Stomach (tissue), 9 donors: ENCODE results near the gene ABCA3. TPM values are rescaled to one million over a fixed set of nuclear protein-coding genes. Genes with fewer than 3 reads are reported as not detected.

Experiments used
- DNase-seq, 2 donors: peaks; one replicate each; pipeline versions ENCODE4 v3.0.0 to v3.0.0-alpha.2; 2013 to 2019
- H3K27ac ChIP-seq, 5 donors: fragments of 200-600 bp in 4 of 5; sonication (generic) in 4 of 5; one replicate each; pipeline ENCODE4 v1.5.1; 2013 to 2019; ENCODE audit warnings: mild to moderate bottlenecking in 1 of 5, moderate library complexity in 1 of 5
- H3K27me3 ChIP-seq, 3 donors: fragments of 200-600 bp; sonication (generic); one replicate each; pipeline ENCODE4 v1.5.1; 2017 to 2019; ENCODE audit warnings: mixed run types in 1 of 3
- H3K36me3 ChIP-seq, 4 donors: fragments of 200-600 bp; sonication (generic); 1 replicate in 3 of 4; 2 replicates in 1 of 4; pipeline ENCODE4 v1.5.1; 2016 to 2019
- H3K4me1 ChIP-seq, 4 donors: fragments of 200-600 bp; sonication (generic); one replicate each; pipeline ENCODE4 v1.5.1; 2016 to 2019
- H3K4me3 ChIP-seq, 4 donors: fragments of 200-600 bp; sonication (generic) in 3 of 4; one replicate each; pipeline ENCODE4 v1.5.1; 2016 to 2019; ENCODE audit warnings: mild to moderate bottlenecking in 1 of 4
- H3K9me3 ChIP-seq, 4 donors: fragments of 200-600 bp; sonication (generic); one replicate each; pipeline ENCODE4 v1.5.1; 2016 to 2019
- EP300 ChIP-seq: sonication (generic); formaldehyde crosslinking; IDR thresholded peaks from one replicate; pipeline ENCODE4 v1.6.1; 2017; ENCODE audit warnings: antibody characterized with exemption
- POLR2A ChIP-seq, 4 donors: fragments of 450-650 bp; IDR thresholded peaks; one replicate each; pipeline ENCODE4 v1.6.1; 2016; ENCODE audit warnings: antibody characterized with exemption in 4 of 4, control low read depth in 2 of 4, mild to moderate bottlenecking in 1 of 4, moderate library complexity in 1 of 4
- POLR2AphosphoS5 ChIP-seq, 3 donors: sonication (generic); formaldehyde crosslinking; IDR thresholded peaks; one replicate each; pipeline ENCODE4 v1.6.1; 2016; ENCODE audit warnings: antibody characterized with exemption in 3 of 3
- WGBS, 5 donors: extraction: QIAGEN DNeasy Blood & Tissue Kit in 3 of 5; methylation state at CpG; one replicate each; pipeline versions ENCODE4 v1.1.5 to v1.1.7; 2013 to 2018; 5-methylcytosine and 5-hydroxymethylcytosine counted together
- intact Hi-C: fragments of 100-400 bp; cut with DNase I; formaldehyde crosslinking; loops from one replicate; pipeline ENCODE4 v1.15.1; 2023; ENCODE audit warnings: low total_unique reads
- polyA plus RNA-seq, 3 donors: library from polyadenylated mRNA; stranded (reverse); fragments of 200-250 nt; gene quantifications; one replicate each; pipeline ENCODE4 v1.2.3, GENCODE V29; 2013
- total RNA-seq, 5 donors: library from RNA; depleted of rRNA; stranded (reverse); fragments of >200 nt; gene quantifications; one replicate each; pipeline versions ENCODE4 v1.1.0 to v1.2.3, GENCODE V29; 2014 to 2016
- TF ChIP-seq, protein P1 (sequence below), 7 experiments: fragments of 450-650 bp in 4 of 7; fragments of 200-600 bp in 3 of 7; sonication (generic) in 3 of 7; IDR thresholded peaks; one replicate each; pipeline ENCODE4 v1.5.1; 2016 to 2019; ENCODE audit warnings: antibody characterized with exemption in 7 of 7, control low read depth in 2 of 7, mild to moderate bottlenecking in 1 of 7
- donor health status: healthy with polysubstance abuse.
- donor health status: Bipolar disorder and iron deficiency.
- donor health status: healthy.

Gene ABCA3
- total and polyA plus RNA-seq, 8 donors, result 0.61 to 39.3 (median 3.9) TPM

DNA sequence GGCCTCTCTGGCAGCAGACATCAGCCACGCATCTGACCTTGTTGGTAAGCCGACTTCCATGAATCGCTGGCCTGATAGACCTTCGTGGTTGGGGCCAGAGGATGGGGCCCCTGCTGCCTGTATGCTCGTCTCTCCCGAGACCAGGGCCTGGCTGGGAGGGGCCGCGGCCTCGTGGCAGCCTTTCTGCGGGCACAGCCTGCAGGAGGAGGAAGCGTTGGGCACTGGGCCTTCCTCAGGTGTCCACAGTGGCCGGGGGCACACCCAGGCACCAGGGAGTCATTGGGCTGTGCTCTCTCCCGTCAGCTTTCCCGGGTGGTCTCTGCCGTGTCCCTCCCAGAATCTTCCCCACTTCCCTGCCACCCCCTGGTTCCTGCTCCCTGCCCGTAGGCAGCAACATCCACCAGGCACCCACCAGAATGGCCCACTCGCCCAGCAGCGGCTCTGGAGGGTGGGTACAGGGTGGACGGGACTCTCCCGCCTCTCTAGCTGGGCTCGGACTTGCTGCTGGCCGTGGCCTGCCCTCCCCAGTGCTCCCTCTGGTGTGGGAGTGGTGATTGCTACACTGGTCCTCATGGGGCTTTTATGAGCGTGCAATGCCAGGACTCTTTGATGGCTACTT, 110.8 kb downstream of the ABCA3 start:
- Histone ChIP-seq H3K4me3 (no peak overlapping the region), H3K27me3 (peaks cover 0 to 7% (median 0%) of the 10 kb centered on the region in 3 donors), H3K9me3 (no peaks in the 10 kb centered on the region), H3K27ac (no peak overlapping the region), H3K4me1 (peaks cover 16 to 30% (median 27%) of the 10 kb centered on the region in 4 donors), H3K36me3 (peaks cover 67 to 85% (median 79%) of the 10 kb centered on the region in 4 donors)
- 84 to 94% (median 92%) methylated on average over 8 to 23 of the region's 23 CpGs for WGBS, 5 donors
- no peak for TF ChIP-seq POLR2A (IDR thresholded peaks at IDR 0.05)
- no peak for TF ChIP-seq POLR2AphosphoS5 (IDR thresholded peaks at IDR 0.05)
- TF ChIP-seq, protein P1, sequence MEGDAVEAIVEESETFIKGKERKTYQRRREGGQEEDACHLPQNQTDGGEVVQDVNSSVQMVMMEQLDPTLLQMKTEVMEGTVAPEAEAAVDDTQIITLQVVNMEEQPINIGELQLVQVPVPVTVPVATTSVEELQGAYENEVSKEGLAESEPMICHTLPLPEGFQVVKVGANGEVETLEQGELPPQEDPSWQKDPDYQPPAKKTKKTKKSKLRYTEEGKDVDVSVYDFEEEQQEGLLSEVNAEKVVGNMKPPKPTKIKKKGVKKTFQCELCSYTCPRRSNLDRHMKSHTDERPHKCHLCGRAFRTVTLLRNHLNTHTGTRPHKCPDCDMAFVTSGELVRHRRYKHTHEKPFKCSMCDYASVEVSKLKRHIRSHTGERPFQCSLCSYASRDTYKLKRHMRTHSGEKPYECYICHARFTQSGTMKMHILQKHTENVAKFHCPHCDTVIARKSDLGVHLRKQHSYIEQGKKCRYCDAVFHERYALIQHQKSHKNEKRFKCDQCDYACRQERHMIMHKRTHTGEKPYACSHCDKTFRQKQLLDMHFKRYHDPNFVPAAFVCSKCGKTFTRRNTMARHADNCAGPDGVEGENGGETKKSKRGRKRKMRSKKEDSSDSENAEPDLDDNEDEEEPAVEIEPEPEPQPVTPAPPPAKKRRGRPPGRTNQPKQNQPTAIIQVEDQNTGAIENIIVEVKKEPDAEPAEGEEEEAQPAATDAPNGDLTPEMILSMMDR (IDR thresholded peaks at IDR 0.05), result no peak
- no peak for TF ChIP-seq EP300
- DNase-seq, result no peak
- intact Hi-C loops, result no loop called here

DNA sequence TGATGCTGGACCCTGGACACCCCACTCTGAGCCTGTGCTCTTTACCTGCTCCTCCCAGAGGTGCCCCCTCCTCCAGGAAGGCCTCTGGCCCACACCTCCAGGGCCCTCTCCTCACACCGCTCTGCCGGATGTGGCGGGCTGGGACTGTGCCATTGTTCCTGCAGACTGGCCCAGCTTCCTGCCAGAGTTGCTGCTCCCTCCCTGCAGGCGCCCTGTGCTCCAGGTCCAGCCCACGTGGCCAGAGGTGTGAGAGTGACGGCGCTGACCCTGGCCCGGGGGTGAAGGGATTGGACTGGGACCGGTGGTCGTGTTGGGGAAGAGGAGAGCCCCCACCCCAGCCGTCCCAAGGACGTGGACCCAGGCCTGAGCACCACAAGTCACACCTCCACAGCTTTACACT, 111.4 kb downstream of the ABCA3 start:
- peaks cover 0 to 3% (median 0%) of the 10 kb centered on the region in 3 donors for H3K27me3 ChIP-seq
- peaks cover 60 to 78% (median 72%) of the 10 kb centered on the region in 4 donors for H3K36me3 ChIP-seq
- H3K27ac ChIP-seq, result no peak overlapping the region
- 88 to 94% (median 91%) methylated on average over 9 to 12 of the region's 12 CpGs for WGBS, 5 donors
- peaks cover 23 to 37% (median 33%) of the 10 kb centered on the region in 4 donors for H3K4me1 ChIP-seq
- DNase-seq, result no peak
- TF ChIP-seq POLR2AphosphoS5 (IDR thresholded peaks at IDR 0.05), result no peak
- TF ChIP-seq, protein P1 (IDR thresholded peaks at IDR 0.05), result no peak
- no peak for TF ChIP-seq EP300
- TF ChIP-seq POLR2A (IDR thresholded peaks at IDR 0.05), result no peak
- no peak overlapping the region for H3K4me3 ChIP-seq
- H3K9me3 ChIP-seq, result no peaks in the 10 kb centered on the region
- intact Hi-C loops, result no loop called here

GRCh38 chr16:2228161-2228824, 112.2 kb downstream of the ABCA3 start:
- Histone ChIP-seq H3K9me3 (no peaks in the 10 kb centered on the region), H3K36me3 (peaks cover 52 to 70% (median 64%) of the 10 kb centered on the region in 4 donors), H3K27ac (no peak overlapping the region), H3K4me1 (peaks cover 26 to 39% (median 35%) of the 10 kb centered on the region in 4 donors), H3K27me3 (no peaks in the 10 kb centered on the region), H3K4me3 (no peak overlapping the region)
- WGBS, 5 donors, result 87 to 92% (median 89%) methylated on average over 6 to 25 of the region's 25 CpGs
- intact Hi-C loops, result no loop called here
- DNase-seq, result no peak
- TF ChIP-seq POLR2A (IDR thresholded peaks at IDR 0.05) (no peak), EP300 (no peak), POLR2AphosphoS5 (IDR thresholded peaks at IDR 0.05) (no peak)
- TF ChIP-seq, protein P1 (IDR thresholded peaks at IDR 0.05), result no peak

DNA sequence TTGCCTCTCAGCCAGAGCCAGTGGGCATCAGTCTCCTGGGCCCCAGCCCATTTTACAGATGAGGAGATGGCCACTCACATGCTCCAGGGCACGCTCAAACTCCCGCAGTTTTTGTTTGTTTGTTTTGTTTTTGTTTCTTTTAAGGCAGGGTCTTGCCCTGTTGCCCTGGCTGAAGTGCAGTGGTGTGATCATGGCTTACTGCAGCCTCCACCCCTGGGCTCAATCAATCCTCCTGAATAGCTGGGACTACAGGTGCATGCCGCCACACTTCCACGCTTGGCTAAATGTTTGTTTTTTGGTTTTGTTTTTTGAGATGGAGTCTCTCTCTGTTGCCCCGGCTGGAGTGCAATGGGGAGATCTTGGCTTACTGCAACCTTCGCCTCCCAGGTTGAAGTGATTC, 113.6 kb downstream of the ABCA3 start:
- no peaks in the 10 kb centered on the region for H3K9me3 ChIP-seq
- H3K36me3 ChIP-seq, result peaks cover 39 to 56% (median 50%) of the 10 kb centered on the region in 4 donors
- no peak overlapping the region for H3K27ac ChIP-seq
- intact Hi-C loops, result no loop called here
- no peak for DNase-seq
- peaks cover 26 to 44% (median 37%) of the 10 kb centered on the region in 4 donors for H3K4me1 ChIP-seq
- WGBS, 5 donors, result 76 to 95% (median 79%) methylated on average over 6 of the region's 6 CpGs
- H3K27me3 ChIP-seq, result no peaks in the 10 kb centered on the region
- no peak for TF ChIP-seq POLR2AphosphoS5 (IDR thresholded peaks at IDR 0.05)
- TF ChIP-seq EP300, result no peak
- no peak for TF ChIP-seq POLR2A (IDR thresholded peaks at IDR 0.05)
- TF ChIP-seq, protein P1 (IDR thresholded peaks at IDR 0.05), result no peak
- no peak overlapping the region for H3K4me3 ChIP-seq
